GM21367 (cell line): ENCODE data around the gene ACVR1.
"Not testable (repeated sequence)": the region's sequence is repeated elsewhere in the genome, so short reads cannot be mapped to it uniquely, and the experiment has no call there.

Experiments used
- ATAC-seq: cut with Tn5 transposase; IDR thresholded peaks from one replicate; pipeline ENCODE4 v1.9.1; 2021; ENCODE audit not compliant: unreplicated experiment

ACVR1 gene

GRCh38 chr2:157830696-157831570, 45.2 kb downstream of the ACVR1 start:
- ATAC-seq = no peak

GRCh38 chr2:157830266-157830665, 45.9 kb downstream of the ACVR1 start:
- ATAC-seq = no peak

DNA sequence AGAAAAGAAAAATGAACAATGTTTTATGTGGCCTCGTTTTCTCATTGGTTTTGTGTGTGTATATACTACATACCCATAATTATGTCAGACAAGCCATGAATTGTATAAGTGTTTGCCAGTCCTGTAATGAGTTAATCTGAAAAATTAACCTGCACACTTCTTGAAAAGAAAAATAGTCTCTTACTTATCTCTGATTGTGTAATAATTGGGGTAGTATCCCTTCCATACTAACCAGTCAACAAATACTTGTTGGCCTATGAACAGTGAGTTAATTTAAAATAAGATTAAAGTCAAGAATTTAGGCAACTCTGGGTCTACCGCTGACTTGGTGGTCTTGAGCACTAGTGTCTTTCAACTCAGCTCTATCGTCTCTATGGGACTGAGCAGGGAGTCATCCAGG, 48.8 kb downstream of the ACVR1 start:
- no peak for ATAC-seq

- not testable (repeated sequence) for ATAC-seq
These were observed 49.5 kb downstream of the ACVR1 start for GRCh38 chr2:157826644-157827043.

GRCh38 chr2:157825885-157826284, 50.2 kb downstream of the ACVR1 start:
- ATAC-seq = no peak

DNA sequence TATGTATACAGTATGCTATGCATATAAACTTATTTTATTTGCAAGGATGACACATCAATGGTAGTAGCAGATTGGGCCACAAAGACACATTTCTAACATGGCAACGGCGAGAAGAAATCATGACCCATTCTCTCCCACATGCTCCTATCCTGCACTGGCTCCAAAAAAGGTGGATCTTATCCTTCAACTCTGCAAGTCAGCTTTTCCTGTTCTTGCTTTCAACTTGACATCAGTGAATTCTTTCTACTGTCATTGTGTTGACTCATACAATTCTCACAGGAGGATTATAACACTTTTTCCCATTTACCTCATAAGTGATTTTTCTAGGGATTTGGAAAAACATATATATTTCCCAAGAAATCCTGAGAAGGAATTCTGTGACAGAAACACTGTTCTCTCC, 53.1 kb downstream of the ACVR1 start:
- ATAC-seq = no peak

- no peak for ATAC-seq
These were observed 53.6 kb downstream of the ACVR1 start for GRCh38 chr2:157822533-157822932.

- ATAC-seq = no peak
These were observed 54.5 kb downstream of the ACVR1 start for GRCh38 chr2:157821519-157822131.

- no peak for ATAC-seq
These were observed 55.9 kb downstream of the ACVR1 start for GRCh38 chr2:157820193-157820592.

- no peak for ATAC-seq
These were observed 56.4 kb downstream of the ACVR1 start for GRCh38 chr2:157819761-157820160.

GRCh38 chr2:157818227-157818626, 57.9 kb downstream of the ACVR1 start:
- ATAC-seq = no peak

GRCh38 chr2:157815421-157815820, 60.7 kb downstream of the ACVR1 start:
- ATAC-seq = no peak

- ATAC-seq = no peak
These were observed 62.7 kb downstream of the ACVR1 start for GRCh38 chr2:157813467-157813866.

DNA sequence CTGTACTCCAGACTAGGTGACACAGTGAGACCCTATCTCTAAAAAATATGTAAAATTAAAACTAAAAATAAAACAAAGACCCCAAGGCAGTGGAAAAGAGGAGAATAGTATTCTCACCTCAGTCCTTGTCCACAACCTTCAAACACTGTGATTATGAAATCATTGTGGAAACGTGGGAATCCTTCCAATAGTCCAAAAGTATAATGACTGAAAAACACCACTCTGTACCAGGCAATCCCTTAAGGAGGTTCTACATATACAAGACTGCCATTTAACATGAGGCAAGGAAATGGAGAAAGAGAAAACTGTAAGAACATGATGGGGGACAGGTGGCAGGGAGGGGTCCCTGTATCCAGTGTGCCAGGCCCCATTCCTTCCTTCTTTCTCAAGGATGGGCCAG, 66.1 kb downstream of the ACVR1 start:
- ATAC-seq = no peak

- no peak for ATAC-seq
These were observed 66.9 kb downstream of the ACVR1 start for GRCh38 chr2:157809212-157809611.

DNA sequence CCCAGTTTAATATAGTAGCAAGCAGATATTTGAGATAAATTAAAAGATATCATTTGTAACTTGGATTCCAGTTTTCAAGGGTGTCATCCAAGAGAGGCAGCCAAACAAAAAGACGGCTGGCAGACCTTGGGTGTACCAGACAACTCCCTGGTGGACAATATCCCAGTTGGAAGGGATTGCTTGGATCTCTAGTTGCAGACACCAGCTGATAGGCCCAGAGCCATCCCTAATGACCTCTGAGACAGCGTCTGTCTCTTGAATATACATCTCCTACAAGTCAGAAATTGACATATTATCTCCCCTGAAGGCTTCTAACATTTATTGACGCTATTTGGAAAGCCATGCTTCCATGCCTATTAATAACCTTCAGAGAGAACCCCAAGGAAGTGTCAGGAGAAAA, 67.7 kb downstream of the ACVR1 start:
- ATAC-seq = no peak

GRCh38 chr2:157806426-157807077, 69.6 kb downstream of the ACVR1 start:
- ATAC-seq = no peak

DNA sequence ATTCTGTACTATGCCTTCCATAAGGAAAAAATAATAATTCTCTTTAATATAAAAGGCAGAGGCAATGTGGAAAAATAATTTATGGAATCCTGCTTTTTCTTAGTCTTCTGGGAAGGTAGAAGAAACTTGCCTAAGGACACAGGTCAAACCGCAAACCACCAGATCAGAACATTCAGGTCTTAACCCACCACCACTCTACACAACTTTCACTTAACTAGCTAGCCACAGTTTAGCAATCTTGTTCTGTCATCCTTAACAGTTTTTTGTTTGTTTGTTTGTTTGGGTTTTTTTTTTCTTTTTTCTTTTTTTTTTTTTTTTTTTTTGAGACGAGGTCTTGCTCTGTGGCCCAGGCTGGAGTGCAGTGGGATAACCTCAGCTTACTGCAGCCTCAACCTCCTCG, 70.6 kb downstream of the ACVR1 start:
- ATAC-seq = no peak

- ATAC-seq = no peak
These were observed 71.8 kb downstream of the ACVR1 start for GRCh38 chr2:157804355-157804754.

DNA sequence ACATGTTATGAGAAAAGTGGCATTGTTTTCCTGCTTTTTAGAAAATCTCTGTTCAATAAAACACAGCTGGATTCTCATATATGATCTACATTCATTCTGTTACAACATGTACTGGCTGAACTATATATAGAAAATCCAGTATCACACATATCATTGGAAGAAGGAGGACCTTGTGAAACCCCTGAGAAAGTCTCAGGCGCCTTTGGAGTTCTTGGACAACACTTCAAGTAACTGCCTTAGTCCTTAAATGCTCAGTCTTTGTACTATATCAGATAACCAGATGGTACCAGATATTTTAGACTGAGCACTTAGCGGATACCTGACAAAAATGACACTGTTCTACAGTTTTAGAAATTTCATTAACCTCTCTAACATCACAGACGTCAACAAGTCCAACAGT, 72.2 kb downstream of the ACVR1 start:
- no peak for ATAC-seq

DNA sequence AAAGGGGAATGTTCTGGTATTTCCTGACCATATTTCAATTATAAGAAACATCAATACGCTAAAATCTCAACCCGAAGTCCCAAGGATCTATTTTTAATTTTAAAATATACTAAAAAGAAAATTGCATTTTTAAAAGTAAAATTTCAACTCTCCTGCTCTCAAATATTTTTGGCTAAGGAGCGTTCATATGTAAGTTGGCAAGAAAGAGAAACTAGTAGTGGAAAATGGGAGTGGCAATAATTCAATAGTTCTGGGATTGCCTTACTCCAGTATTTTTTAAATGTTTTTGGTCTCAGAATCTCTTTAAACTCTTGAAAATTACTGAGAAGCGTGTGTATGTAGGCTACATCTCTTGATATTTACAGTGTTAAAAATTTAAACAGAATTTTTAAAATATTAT, 72.7 kb downstream of the ACVR1 start:
- no peak for ATAC-seq
